Mesendoderm (in vitro differentiated cells): ENCODE results near the gene BCL11A.

ENCODE experiments used
- DNase-seq: peaks from one replicate; pipeline ENCODE4 v3.0.0; 2013
- H2AK5ac ChIP-seq: 2 replicates; pipeline ENCODE4 v1.6.1; 2013; ENCODE audit warnings: low read length, inconsistent platforms
- H2BK120ac ChIP-seq: 2 replicates; pipeline ENCODE4 v1.6.1; 2013; ENCODE audit warnings: low read depth, mild to moderate bottlenecking, low read length, moderate library complexity, mixed read lengths
- H2BK15ac ChIP-seq: replicated peaks from 2 replicates; pipeline ENCODE4 v1.6.1; 2013; ENCODE audit warnings: low read depth, mild to moderate bottlenecking, moderate library complexity
- H2BK5ac ChIP-seq: 2 replicates; pipeline ENCODE4 v1.6.1; 2013; ENCODE audit warnings: low read length, inconsistent platforms
- H3K18ac ChIP-seq: 2 replicates; pipeline ENCODE4 v1.6.1; 2013; ENCODE audit warnings: mild to moderate bottlenecking, low read length, mixed read lengths
- H3K23ac ChIP-seq: one replicate; pipeline ENCODE4 v1.6.1; 2013; ENCODE audit warnings: low read length
- H3K27ac ChIP-seq: 2 replicates; pipeline ENCODE4 v1.5.1; 2013; ENCODE audit warnings: low read depth, mild to moderate bottlenecking, inconsistent platforms, low read length, moderate library complexity
- H3K27me3 ChIP-seq: 2 replicates; pipeline ENCODE4 v1.6.1; 2013; ENCODE audit warnings: low read length, control low read depth, mild to moderate bottlenecking, inconsistent platforms; ENCODE audit not compliant: insufficient read depth, poor library complexity
- H3K36me3 ChIP-seq: 2 replicates; pipeline ENCODE4 v1.6.1; 2013; ENCODE audit warnings: low read length, inconsistent platforms; ENCODE audit not compliant: control insufficient read depth, insufficient read depth
- H3K4ac ChIP-seq: one replicate; pipeline ENCODE4 v1.6.1; 2013; ENCODE audit warnings: low read depth, mild to moderate bottlenecking, low read length, moderate library complexity
- H3K4me1 ChIP-seq: 2 replicates; pipeline ENCODE4 v1.6.1; 2013; ENCODE audit warnings: low read depth, low read length, inconsistent platforms; ENCODE audit not compliant: control insufficient read depth
- H3K4me2 ChIP-seq: 2 replicates; pipeline ENCODE4 v1.6.1; 2013; ENCODE audit warnings: low read length
- H3K4me3 ChIP-seq: 2 replicates; pipeline ENCODE4 v1.5.1; 2013; ENCODE audit warnings: mild to moderate bottlenecking, low read length
- H3K56ac ChIP-seq: one replicate; pipeline ENCODE4 v1.6.1; 2013; ENCODE audit warnings: low read length
- H3K79me1 ChIP-seq: 2 replicates; pipeline ENCODE4 v1.6.1; 2013; ENCODE audit warnings: low read length, inconsistent platforms
- H3K79me2 ChIP-seq: 2 replicates; pipeline ENCODE4 v1.6.1; 2013; ENCODE audit warnings: mild to moderate bottlenecking, low read length; ENCODE audit not compliant: control insufficient read depth, insufficient read depth
- H3K9ac ChIP-seq: 2 replicates; pipeline ENCODE4 v1.6.1; 2013; ENCODE audit warnings: low read length, inconsistent platforms
- H4K5ac ChIP-seq: one replicate; pipeline ENCODE4 v1.6.1; 2013; ENCODE audit warnings: low read length
- H4K8ac ChIP-seq: one replicate; pipeline ENCODE4 v1.6.1; 2013; ENCODE audit warnings: low read depth, mild to moderate bottlenecking, control low read depth, low read length, moderate library complexity
- WGBS: extraction: QIAGEN DNeasy Blood & Tissue Kit; methylation state at CpG from one replicate; pipeline ENCODE4 v1.1.7; 2013; ENCODE audit warnings: low lambda C conversion rate, missing lambda C conversion rate; ENCODE audit not compliant: insufficient coverage; ENCODE audit errors: extremely low coverage; 5-methylcytosine and 5-hydroxymethylcytosine counted together

Gene BCL11A

GRCh38 chr2:60498816-60499429 is 54.5 kb downstream of the BCL11A start:
- Histone ChIP-seq H2BK15ac (no peak overlapping the region), H3K18ac (no peak overlapping the region), H3K36me3 (no peaks in the 10 kb centered on the region), H4K8ac (no peak overlapping the region), H3K27me3 (no peaks in the 10 kb centered on the region), H2BK120ac (no peak overlapping the region), H3K27ac (no peak overlapping the region), H2AK5ac (no peak overlapping the region), H4K5ac (no peak overlapping the region), H3K79me2 (peaks cover 58% of the 10 kb centered on the region), H3K56ac (no peak overlapping the region), H3K9ac (no peak overlapping the region), H3K4me3 (no peak overlapping the region), H3K4me2 (no peak overlapping the region), H2BK5ac (no peak overlapping the region), H3K23ac (no peak overlapping the region), H3K4ac (no peak overlapping the region), H3K79me1 (peaks cover 35% of the 10 kb centered on the region), H3K4me1 (peaks cover 4% of the 10 kb centered on the region)
- no peak for DNase-seq
- no CpG with 5 or more reads among the region's 8 CpGs for WGBS

GRCh38 chr2:60498127-60498815 is 55.2 kb downstream of the BCL11A start:
- Histone ChIP-seq H3K23ac (no peak overlapping the region), H4K8ac (no peak overlapping the region), H3K4me2 (no peak overlapping the region)

GRCh38 chr2:60497500-60497899 is 56.0 kb downstream of the BCL11A start:
- Histone ChIP-seq H3K79me2 (peaks cover 55% of the 10 kb centered on the region), H3K23ac (no peak overlapping the region), H2BK15ac (no peak overlapping the region), H3K4ac (no peak overlapping the region), H2BK120ac (no peak overlapping the region), H3K56ac (no peak overlapping the region), H2BK5ac (no peak overlapping the region), H3K4me3 (no peak overlapping the region), H3K4me1 (peaks cover 6% of the 10 kb centered on the region), H4K8ac (no peak overlapping the region), H3K18ac (no peak overlapping the region), H3K79me1 (peaks cover 29% of the 10 kb centered on the region), H3K27ac (no peak overlapping the region), H2AK5ac (no peak overlapping the region), H3K4me2 (no peak overlapping the region), H4K5ac (no peak overlapping the region), H3K36me3 (no peaks in the 10 kb centered on the region), H3K9ac (no peak overlapping the region), H3K27me3 (no peaks in the 10 kb centered on the region)
- DNase-seq: no peak
- WGBS: no CpG with 5 or more reads among the region's 2 CpGs

More at GRCh38 chr2:60498127-60498815, 55.2 kb downstream of the BCL11A start:
- Histone ChIP-seq H4K5ac (no peak overlapping the region), H2BK120ac (no peak overlapping the region), H3K4me3 (no peak overlapping the region), H2AK5ac (no peak overlapping the region), H3K9ac (no peak overlapping the region), H3K18ac (no peak overlapping the region), H3K79me1 (peaks cover 34% of the 10 kb centered on the region), H2BK5ac (no peak overlapping the region), H3K56ac (no peak overlapping the region), H2BK15ac (no peak overlapping the region), H3K36me3 (no peaks in the 10 kb centered on the region), H3K27me3 (no peaks in the 10 kb centered on the region), H3K4ac (no peak overlapping the region), H3K79me2 (peaks cover 58% of the 10 kb centered on the region), H3K27ac (no peak overlapping the region), H3K4me1 (peaks cover 6% of the 10 kb centered on the region)
- WGBS: no CpG with 5 or more reads among the region's 8 CpGs
- no peak for DNase-seq

GRCh38 chr2:60496956-60497355 is 56.5 kb downstream of the BCL11A start:
- peaks cover 29% of the 10 kb centered on the region for H3K79me1 ChIP-seq
- no peak overlapping the region for H4K8ac ChIP-seq
- H3K9ac ChIP-seq: no peak overlapping the region
- H3K56ac ChIP-seq: no peak overlapping the region
- no peak overlapping the region for H4K5ac ChIP-seq
- H3K23ac ChIP-seq: no peak overlapping the region
- H2AK5ac ChIP-seq: no peak overlapping the region
- H2BK15ac ChIP-seq: no peak overlapping the region
- no peak overlapping the region for H3K4me3 ChIP-seq
- no peaks in the 10 kb centered on the region for H3K36me3 ChIP-seq
- no peak overlapping the region for H3K18ac ChIP-seq
- no peak overlapping the region for H3K27ac ChIP-seq
- peaks cover 6% of the 10 kb centered on the region for H3K4me1 ChIP-seq
- H3K4me2 ChIP-seq: no peak overlapping the region
- no peak overlapping the region for H2BK120ac ChIP-seq
- peaks cover 52% of the 10 kb centered on the region for H3K79me2 ChIP-seq
- no peak overlapping the region for H3K4ac ChIP-seq
- no peak overlapping the region for H2BK5ac ChIP-seq
- WGBS: no CpG with 5 or more reads among the region's 5 CpGs
- H3K27me3 ChIP-seq: no peaks in the 10 kb centered on the region
- DNase-seq: no peak

GRCh38 chr2:60496475-60496874 is 57.0 kb downstream of the BCL11A start:
- Histone ChIP-seq H2AK5ac (no peak overlapping the region), H3K27ac (no peak overlapping the region), H3K4ac (no peak overlapping the region), H3K56ac (no peak overlapping the region), H3K79me1 (peaks cover 31% of the 10 kb centered on the region), H3K4me2 (no peak overlapping the region), H2BK120ac (no peak overlapping the region), H2BK15ac (no peak overlapping the region), H2BK5ac (no peak overlapping the region), H4K5ac (no peak overlapping the region), H3K4me1 (peaks cover 6% of the 10 kb centered on the region), H3K23ac (no peak overlapping the region), H4K8ac (no peak overlapping the region), H3K27me3 (no peaks in the 10 kb centered on the region), H3K4me3 (no peak overlapping the region), H3K9ac (no peak overlapping the region), H3K36me3 (no peaks in the 10 kb centered on the region), H3K18ac (no peak overlapping the region), H3K79me2 (peaks cover 54% of the 10 kb centered on the region)
- no peak for DNase-seq
- no CpG with 5 or more reads among the region's 1 CpG for WGBS
